Inflammatory macrophage treated with lipopolysaccharide for 4 hours (primary cell): Measurements from ENCODE around the gene ZFPL1.

Experiments
- DNase-seq: peaks from one replicate; pipeline ENCODE4 v3.0.0-alpha.2; 2020

ZFPL1 gene

GRCh38 chr11:65095974-65096806, 12.2 kb downstream of the ZFPL1 start, which contains the start of gene VPS51:
TSS of gene VPS51 (plus strand) at chr11:65096214. CDS start at chr11:65096251, 37 bp downstream.
- DNase-seq, result peak; percentile 89

DNA sequence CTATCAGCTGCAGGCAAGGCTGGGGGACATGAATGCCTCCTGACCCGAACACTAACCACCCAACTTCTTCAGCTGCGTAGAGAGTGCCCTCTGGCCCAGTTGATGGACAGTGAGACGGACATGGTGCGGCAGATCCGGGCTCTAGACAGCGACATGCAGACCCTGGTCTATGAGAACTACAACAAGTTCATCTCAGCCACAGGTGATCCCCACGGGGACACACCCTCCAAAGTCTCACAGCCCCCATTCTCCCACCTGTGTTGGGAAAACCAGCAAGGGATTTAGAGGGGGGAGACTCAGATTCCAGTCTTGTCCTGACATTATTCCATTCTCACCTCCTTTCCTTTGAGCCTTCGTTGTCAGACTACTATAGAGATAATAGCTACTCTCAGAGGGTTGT, 12.9 kb downstream of the ZFPL1 start:
- DNase-seq, result no peak

GRCh38 chr11:65100674-65101350, 16.8 kb downstream of the ZFPL1 start:
- DNase-seq, result no peak

- DNase-seq, result no peak
Measured at GRCh38 chr11:65102142-65103095, 18.4 kb downstream of the ZFPL1 start.

- no peak for DNase-seq
Measured at GRCh38 chr11:65103476-65103875, 19.5 kb downstream of the ZFPL1 start.

- DNase-seq, result no peak
Measured at GRCh38 chr11:65104628-65105027, 20.6 kb downstream of the ZFPL1 start.

GRCh38 chr11:65107078-65107477, 23.1 kb downstream of the ZFPL1 start:
- DNase-seq, result no peak

DNA sequence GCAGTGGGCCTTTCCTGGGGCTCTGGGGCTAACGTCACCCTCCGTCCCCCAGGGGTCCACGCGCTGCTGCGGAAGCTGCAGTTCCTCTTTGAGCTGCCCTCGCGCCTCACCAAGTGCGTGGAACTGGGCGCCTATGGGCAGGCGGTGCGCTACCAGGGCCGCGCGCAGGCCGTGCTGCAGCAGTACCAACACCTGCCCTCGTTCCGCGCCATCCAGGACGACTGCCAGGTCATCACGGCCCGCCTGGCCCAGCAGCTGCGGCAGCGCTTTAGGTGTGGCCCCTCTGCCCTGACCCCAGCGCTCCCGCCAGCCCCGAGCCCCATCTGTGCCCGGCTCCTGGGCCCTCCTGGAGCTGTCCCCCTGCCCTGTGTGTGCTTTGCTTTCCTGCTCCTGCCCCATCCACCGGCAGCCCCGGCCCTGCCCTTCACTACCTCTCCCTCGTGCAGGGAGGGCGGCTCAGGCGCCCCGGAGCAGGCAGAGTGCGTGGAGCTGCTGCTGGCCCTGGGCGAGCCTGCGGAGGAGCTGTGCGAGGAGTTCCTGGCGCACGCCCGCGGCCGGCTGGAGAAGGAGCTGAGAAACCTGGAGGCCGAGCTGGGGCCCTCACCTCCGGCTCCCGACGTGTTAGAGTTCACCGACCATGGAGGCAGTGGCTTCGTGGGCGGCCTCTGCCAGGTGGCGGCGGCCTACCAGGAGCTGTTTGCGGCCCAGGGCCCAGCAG, 23.9 kb downstream of the ZFPL1 start:
- DNase-seq, result no peak

GRCh38 chr11:65108469-65109123, 24.6 kb downstream of the ZFPL1 start:
- DNase-seq, result no peak

GRCh38 chr11:65109231-65110198, 25.5 kb downstream of the ZFPL1 start:
- no peak for DNase-seq

DNA sequence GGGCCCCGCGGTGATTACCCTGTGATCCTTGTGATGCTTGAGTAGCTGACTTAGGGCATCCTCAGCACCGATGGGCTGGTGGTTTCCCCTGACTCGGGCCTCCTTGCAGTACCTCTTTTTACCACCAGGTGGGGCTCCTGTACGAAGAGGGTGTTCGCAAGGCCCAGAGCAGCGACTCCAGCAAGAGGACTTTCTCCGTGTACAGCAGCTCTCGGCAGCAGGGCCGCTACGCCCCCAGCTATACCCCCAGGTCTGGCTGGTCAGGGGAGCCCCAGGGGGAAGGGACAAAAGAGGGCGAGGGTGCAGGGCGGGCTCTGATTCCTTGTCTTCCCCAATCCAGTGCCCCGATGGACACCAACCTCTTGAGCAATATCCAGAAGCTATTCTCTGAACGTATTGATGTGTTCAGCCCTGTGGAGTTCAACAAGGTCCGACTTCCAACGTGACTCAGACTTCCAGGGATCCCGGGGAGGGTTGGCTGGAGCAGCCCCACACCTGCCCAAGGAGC, 26.4 kb downstream of the ZFPL1 start:
- DNase-seq, result peak; percentile 82

- DNase-seq, result no peak
Measured at GRCh38 chr11:65111159-65111743, 27.2 kb downstream of the ZFPL1 start.

- peak; percentile 95 for DNase-seq
Measured at GRCh38 chr11:65111744-65112545, 27.9 kb downstream of the ZFPL1 start, which contains the start of gene TM7SF2. TSS of gene TM7SF2 (plus strand) at chr11:65111872. CDS start at chr11:65112016, 144 bp downstream.

DNA sequence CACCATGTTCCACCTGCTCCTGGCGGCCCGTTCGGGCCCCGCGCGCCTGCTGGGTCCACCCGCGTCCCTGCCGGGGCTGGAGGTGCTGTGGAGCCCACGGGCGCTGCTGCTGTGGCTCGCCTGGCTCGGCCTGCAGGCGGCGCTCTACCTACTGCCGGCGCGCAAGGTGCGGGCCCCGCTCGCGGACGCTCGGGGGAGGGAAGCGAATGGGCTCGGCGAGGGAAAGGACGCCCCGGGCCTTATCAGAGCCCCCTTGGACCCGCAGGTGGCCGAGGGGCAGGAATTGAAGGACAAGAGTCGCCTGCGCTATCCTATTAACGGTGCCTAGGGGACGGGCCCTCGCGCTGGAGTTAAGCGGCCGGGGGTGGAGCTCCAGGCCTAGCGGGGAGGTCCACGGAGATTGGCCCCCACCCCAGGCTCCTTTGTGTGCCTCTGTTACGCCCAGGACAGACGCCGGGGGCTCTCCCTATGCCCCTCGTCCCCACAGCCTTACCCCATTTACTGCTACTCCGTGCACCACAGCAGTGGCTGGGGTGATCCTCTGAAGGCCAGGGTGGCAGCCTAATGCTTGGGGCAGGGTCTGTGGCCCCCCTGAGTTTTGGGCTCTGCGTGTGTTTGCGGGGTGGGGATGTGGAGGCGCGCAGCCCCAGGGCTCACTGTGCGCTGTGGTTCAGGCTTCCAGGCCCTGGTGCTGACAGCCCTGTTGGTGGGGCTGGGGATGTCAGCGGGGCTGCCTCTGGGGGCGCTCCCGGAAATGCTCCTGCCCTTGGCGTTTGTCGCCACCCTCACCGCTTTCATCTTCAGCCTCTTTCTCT, 28.7 kb downstream of the ZFPL1 start:
- peak; percentile 63 for DNase-seq

DNA sequence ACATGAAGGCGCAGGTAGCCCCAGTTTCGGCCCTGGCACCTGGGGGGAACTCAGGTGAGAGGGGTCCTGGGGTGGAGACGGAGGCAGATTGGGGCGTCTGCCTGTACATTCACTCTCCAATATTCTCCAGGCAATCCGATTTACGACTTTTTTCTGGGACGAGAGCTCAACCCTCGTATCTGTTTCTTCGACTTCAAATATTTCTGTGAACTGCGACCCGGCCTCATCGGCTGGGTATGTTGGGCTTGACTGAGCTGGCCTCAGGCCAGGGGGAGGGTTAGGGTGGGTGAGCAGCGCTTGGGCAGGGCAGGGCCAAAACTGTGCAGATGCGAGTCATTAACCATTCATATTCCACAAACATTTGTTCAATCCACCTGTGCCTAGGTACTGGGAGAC, 29.3 kb downstream of the ZFPL1 start:
- no peak for DNase-seq

DNA sequence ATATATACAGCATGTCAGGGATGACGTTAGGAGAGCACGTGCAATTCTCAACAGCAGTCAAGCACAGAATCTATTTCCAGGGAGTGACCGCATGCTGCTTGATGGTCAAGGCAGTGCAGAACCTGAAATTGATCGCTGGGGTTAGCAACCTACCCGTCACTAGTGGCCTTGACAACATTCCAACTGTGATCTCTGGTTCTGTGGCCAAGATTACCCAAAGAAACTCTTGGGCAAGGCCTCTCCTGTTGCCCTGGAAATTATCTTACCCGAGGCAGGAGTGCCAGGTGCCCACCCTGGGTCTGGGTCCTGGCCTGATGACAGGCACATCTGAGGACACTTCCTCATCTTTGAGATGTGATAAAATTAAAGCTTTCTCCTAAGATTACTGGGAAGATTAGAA, 29.8 kb downstream of the ZFPL1 start:
- DNase-seq, result no peak

DNA sequence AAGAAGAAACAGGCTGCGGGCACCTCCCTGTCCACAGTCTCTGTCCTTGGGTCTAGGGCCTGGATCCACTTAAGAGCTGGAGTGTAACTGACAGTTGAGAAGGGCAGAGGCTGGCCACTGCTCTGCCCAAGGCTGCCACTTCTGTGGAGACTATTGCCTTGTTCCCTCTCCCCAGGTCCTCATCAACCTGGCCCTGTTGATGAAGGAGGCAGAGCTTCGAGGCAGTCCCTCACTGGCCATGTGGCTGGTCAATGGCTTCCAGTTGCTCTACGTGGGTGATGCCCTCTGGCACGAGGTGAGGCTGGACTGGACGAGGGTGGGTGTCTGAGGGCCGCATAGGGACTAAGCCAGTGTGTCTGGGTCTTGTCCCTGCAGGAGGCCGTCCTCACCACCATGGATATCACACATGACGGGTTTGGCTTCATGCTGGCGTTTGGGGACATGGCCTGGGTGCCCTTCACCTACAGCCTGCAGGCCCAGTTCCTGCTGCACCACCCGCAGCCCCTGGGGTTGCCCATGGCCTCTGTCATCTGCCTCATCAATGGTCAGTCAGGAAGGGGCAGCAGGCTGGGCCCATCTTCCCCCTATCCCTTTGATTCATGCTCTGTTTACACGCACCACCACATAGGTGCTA, 30.6 kb downstream of the ZFPL1 start:
- no peak for DNase-seq
